Neural progenitor cell (in vitro differentiated cells): ENCODE data around the gene RIOK3.

Source experiments
- EZH2 ChIP-seq: fragments of 200-600 bp; sonication (generic); IDR thresholded peaks from 2 replicates; pipeline ENCODE4 v1.6.1; 2017; ENCODE audit warnings: antibody characterized with exemption, mild to moderate bottlenecking, moderate library complexity
- TF ChIP-seq, protein P1 (sequence below): fragments of 200-600 bp; sonication (generic); IDR thresholded peaks from 2 replicates; pipeline ENCODE4 v1.5.1; 2017; ENCODE audit warnings: antibody characterized with exemption, mild to moderate bottlenecking

DNA sequence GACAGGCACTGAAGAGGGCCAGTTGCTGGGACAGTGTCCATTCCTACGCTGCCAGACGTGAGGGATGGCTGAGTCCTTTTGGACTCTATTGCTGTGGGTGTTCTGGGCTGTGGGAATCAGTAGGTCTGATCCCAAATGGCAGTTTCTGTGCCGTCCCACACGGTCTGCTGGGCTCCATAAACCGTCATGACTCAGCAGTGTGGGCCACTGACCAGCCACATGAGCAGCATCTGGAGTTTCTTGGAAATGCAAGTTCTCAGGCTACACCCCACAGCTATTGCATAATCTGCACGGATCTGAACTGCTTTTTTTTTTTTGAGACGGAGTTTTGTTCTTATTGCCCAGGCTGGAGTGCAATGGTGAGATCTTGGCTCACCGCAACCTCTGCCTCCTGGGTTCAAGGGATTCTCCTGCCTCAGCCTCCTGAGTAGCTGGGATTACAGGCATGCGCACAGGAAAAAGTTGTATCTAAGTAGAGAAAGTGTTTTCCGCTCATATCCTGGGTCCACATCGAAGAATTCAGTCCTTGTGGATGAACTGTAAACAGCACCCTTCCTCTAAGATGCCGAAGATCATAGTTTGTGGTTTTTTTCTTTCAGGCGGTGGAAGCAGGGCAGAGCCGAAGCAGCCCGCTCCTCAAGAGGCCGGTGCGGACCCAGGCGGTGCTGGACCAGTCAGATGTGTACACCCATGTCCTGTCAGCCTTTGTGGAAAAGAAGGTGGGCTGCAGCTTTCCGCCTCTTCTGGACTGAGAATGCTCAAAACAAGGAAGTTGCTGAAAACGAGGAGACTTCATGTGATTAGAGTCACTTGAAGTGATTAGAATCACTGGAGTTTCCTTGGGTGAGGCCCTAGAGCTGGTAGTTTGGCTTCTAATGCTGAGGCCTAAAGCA is 75.7 kb downstream of the RIOK3 start:
- no peak for TF ChIP-seq EZH2
- TF ChIP-seq, protein P1, sequence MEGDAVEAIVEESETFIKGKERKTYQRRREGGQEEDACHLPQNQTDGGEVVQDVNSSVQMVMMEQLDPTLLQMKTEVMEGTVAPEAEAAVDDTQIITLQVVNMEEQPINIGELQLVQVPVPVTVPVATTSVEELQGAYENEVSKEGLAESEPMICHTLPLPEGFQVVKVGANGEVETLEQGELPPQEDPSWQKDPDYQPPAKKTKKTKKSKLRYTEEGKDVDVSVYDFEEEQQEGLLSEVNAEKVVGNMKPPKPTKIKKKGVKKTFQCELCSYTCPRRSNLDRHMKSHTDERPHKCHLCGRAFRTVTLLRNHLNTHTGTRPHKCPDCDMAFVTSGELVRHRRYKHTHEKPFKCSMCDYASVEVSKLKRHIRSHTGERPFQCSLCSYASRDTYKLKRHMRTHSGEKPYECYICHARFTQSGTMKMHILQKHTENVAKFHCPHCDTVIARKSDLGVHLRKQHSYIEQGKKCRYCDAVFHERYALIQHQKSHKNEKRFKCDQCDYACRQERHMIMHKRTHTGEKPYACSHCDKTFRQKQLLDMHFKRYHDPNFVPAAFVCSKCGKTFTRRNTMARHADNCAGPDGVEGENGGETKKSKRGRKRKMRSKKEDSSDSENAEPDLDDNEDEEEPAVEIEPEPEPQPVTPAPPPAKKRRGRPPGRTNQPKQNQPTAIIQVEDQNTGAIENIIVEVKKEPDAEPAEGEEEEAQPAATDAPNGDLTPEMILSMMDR = no peak
